Endothelial cell of umbilical vein (primary cell): ENCODE measurements around the gene PI4KA. TPM values are rescaled to one million over a fixed set of nuclear protein-coding genes. Genes with fewer than 3 reads are reported as not detected.
"Not testable (repeated sequence)": the region's sequence is repeated elsewhere in the genome, so short reads cannot be mapped to it uniquely, and the experiment has no call there.

Source experiments
- BruUV-seq: library from RNA; stranded (reverse); fragments of 400-500 nt; replicated peaks from 2 replicates; lab custom pipeline; 2021; lab: Mats Ljungman, UMichigan
- CTCF ChIA-PET: fragments of 300-600, 350-600 bp; sonication (Branson Sonifier 250); formaldehyde crosslinking; loops from one replicate; lab custom pipeline; 2021; ENCODE audit warnings: antibody characterized with exemption, inconsistent platforms; lab: Charles Lee
- POLR2A ChIA-PET: fragments of 300-600, 350-600 bp; sonication (Branson Sonifier 250); formaldehyde crosslinking; loops from one replicate; lab custom pipeline; 2021; ENCODE audit warnings: antibody characterized with exemption, inconsistent platforms; lab: Charles Lee
- DNase-seq: peaks from one replicate; pipeline ENCODE4 v3.0.0-alpha.2; 2011; ENCODE audit warnings: low read depth, low spot score
- FAIRE-seq: peaks from 2 replicates; lab custom pipeline; 2011; peaks lifted over from hg19 to GRCh38; lab: Jason Lieb, UNC
- H2AFZ ChIP-seq: 2 replicates; pipeline ENCODE4 v1.6.0; 2012; ENCODE audit warnings: low read depth, low read length, control low read depth, inconsistent platforms
- H3K27ac ChIP-seq: 2 replicates; pipeline ENCODE4 v1.5.1; 2011; ENCODE audit warnings: low read depth, mild to moderate bottlenecking, control low read depth, low read length, moderate library complexity; ENCODE audit not compliant: insufficient read depth
- H3K27me3 ChIP-seq, 2 experiments: 2 replicates each; pipeline versions ENCODE4 v1.6.0 to v1.6.1; 2011; ENCODE audit warnings: low read length in 2 of 2, mixed read lengths in 1 of 2; ENCODE audit not compliant: control insufficient read depth in 2 of 2, insufficient read depth in 2 of 2
- H3K36me3 ChIP-seq, 2 experiments: 2 replicates in 1 of 2; 3 replicates in 1 of 2; pipeline ENCODE4 v1.5.1; 2011; ENCODE audit warnings: low read length in 2 of 2, mild to moderate bottlenecking in 1 of 2, moderate library complexity in 1 of 2; ENCODE audit not compliant: control insufficient read depth in 2 of 2, insufficient read depth in 2 of 2; ENCODE audit errors: extremely low read depth in 1 of 2
- H3K4me1 ChIP-seq: 3 replicates; pipeline ENCODE4 v1.5.1; 2011; ENCODE audit warnings: mild to moderate bottlenecking, low read length; ENCODE audit not compliant: control insufficient read depth, insufficient read depth; ENCODE audit errors: extremely low read depth
- H3K4me2 ChIP-seq: 2 replicates; pipeline ENCODE4 v1.6.1; 2011; ENCODE audit warnings: low read length, control low read depth, mixed read lengths; ENCODE audit not compliant: insufficient read depth
- H3K4me3 ChIP-seq, 3 experiments: fragments of 200-600 bp in 1 of 3; sonication (generic), shearing (Covaris generic) in 1 of 3; replicated peaks in 1 of 3; 2 replicates each; pipeline ENCODE4 v1.5.1; 2011 to 2016; ENCODE audit warnings: control low read depth in 3 of 3, low read length in 3 of 3, mild to moderate bottlenecking in 2 of 3, inconsistent platforms in 1 of 3, low read depth in 1 of 3, moderate library complexity in 1 of 3; ENCODE audit not compliant: insufficient read depth in 1 of 3
- H3K79me2 ChIP-seq: 2 replicates; pipeline ENCODE4 v1.6.0; 2012; ENCODE audit warnings: low read length, inconsistent platforms; ENCODE audit not compliant: control insufficient read depth, insufficient read depth
- H3K9ac ChIP-seq: replicated peaks from 2 replicates; pipeline ENCODE3; 2011; ENCODE audit warnings: low read length, control low read depth; ENCODE audit not compliant: insufficient read depth; ENCODE audit errors: extremely low read depth
- H3K9me1 ChIP-seq: replicated peaks from 3 replicates; pipeline ENCODE4 v1.6.0; 2011; ENCODE audit warnings: mild to moderate bottlenecking, low read length; ENCODE audit not compliant: control insufficient read depth, insufficient read depth; ENCODE audit errors: extremely low read depth
- H3K9me3 ChIP-seq: replicated peaks from 2 replicates; pipeline ENCODE4 v1.5.1; 2012; ENCODE audit warnings: low read length, inconsistent platforms; ENCODE audit not compliant: control insufficient read depth, insufficient read depth
- H4K20me1 ChIP-seq: replicated peaks from 2 replicates; pipeline ENCODE3; 2011; ENCODE audit warnings: mild to moderate bottlenecking, low read length; ENCODE audit not compliant: control insufficient read depth, insufficient read depth; ENCODE audit errors: extremely low read depth
- POLR2A ChIP-seq: IDR thresholded peaks from 2 replicates; pipeline ENCODE4 v1.6.1; 2012; ENCODE audit warnings: low read depth, mild to moderate bottlenecking, control low read depth, low read length
- dilution Hi-C: fragments of 300-500 bp; cut with MboI; formaldehyde crosslinking; loops from one replicate; pipeline ENCODE4 v1.15.0; 2019; ENCODE audit warnings: low sequenced_read_pairs; ENCODE audit not compliant: extremely low pct_ligation_motif_present
- intact Hi-C: fragments of 100-400 bp; cut with micrococcal nuclease; formaldehyde crosslinking; loops from one replicate; pipeline ENCODE4 v1.10.0; 2022
- polyA plus RNA-seq, 4 experiments: library from polyadenylated mRNA; depleted of rRNA in 3 of 4; stranded (reverse) in 3 of 4; unstranded in 1 of 4; fragments of >200 nt; gene quantifications; 2 replicates each; pipeline versions ENCODE4 v1.2.1 to v1.2.3, GENCODE V29; 2011 to 2012; ENCODE audit warnings: missing spikeins in 1 of 4
- total RNA-seq: library from RNA; stranded (reverse); gene quantifications from 2 replicates; pipeline ENCODE4 v1.2.3, GENCODE V29; 2021

PI4KA gene
- total and polyA plus RNA-seq, 2 donors (not counting 3 experiments of a cell fraction or from before 2014, with no cell fraction given): 28.9 to 56.4 TPM

- no TSS peak for BruUV-seq
- H3K79me2 ChIP-seq: no peaks in the 10 kb centered on the region
- intact Hi-C loops: no loop called here
- H3K4me3 ChIP-seq: no peak overlapping the region
- H3K4me1 ChIP-seq: no peaks in the 10 kb centered on the region
- H3K27me3 ChIP-seq: peaks cover 3 to 30% of the 10 kb centered on the region in 2 experiments
- H3K9me1 ChIP-seq: no peaks in the 10 kb centered on the region
- DNase-seq (no peak), FAIRE-seq (no peak)
- H3K9me3 ChIP-seq: no peaks in the 10 kb centered on the region
- ChIA-PET POLR2A (no interaction called here), CTCF (interaction anchor here (0.7 kb wide), 1 partner anchor 9 kb away, joined by 4 read pairs; no protein-coding TSS in a partner anchor)
- no peaks in the 10 kb centered on the region for H4K20me1 ChIP-seq
- no peak for TF ChIP-seq POLR2A
- H3K9ac ChIP-seq: no peak overlapping the region
- no peak overlapping the region for H3K27ac ChIP-seq
- no peaks in the 10 kb centered on the region for H3K36me3 ChIP-seq
- dilution Hi-C loops: no loop called here
- H2AFZ ChIP-seq: no peak overlapping the region
- no peak overlapping the region for H3K4me2 ChIP-seq
Observed at GRCh38 chr22:20663137-20663828, 195.3 kb downstream of the PI4KA start.

GRCh38 chr22:20662524-20663036 is 196.0 kb downstream of the PI4KA start:
- H3K79me2 ChIP-seq, H3K27ac ChIP-seq, intact Hi-C loops, H3K9ac ChIP-seq, H4K20me1 ChIP-seq, H3K9me3 ChIP-seq, FAIRE-seq, H3K4me2 ChIP-seq, H3K4me3 ChIP-seq, BruUV-seq, H3K36me3 ChIP-seq, H2AFZ ChIP-seq, H3K9me1 ChIP-seq, H3K4me1 ChIP-seq, DNase-seq, dilution Hi-C loops, POLR2A ChIA-PET: not testable (repeated sequence)
- CTCF ChIA-PET: interaction anchor here (0.7 kb wide), 1 partner anchor 10 kb away, joined by 4 read pairs; no protein-coding TSS in a partner anchor
- peaks cover 3 to 30% of the 10 kb centered on the region in 2 experiments for H3K27me3 ChIP-seq
